ENCODE data around the gene ZC3H13.

The ZC3H13 gene

GRCh38 chr13:46052319-46053161, at the start of gene ZC3H13:
ZC3H13 (minus strand) TSS chr13:46052746; CDS start chr13:46045507, 7,239 bp downstream.
- POLR2A ChIA-PET = no interaction called here
- H3K4me3 ChIP-seq (ENCODE audit: low read depth, low read length) = peak within 1 kb of the TSS; percentile 78
- peak; percentile 25 for TF ChIP-seq CTCF (IDR thresholded peaks at IDR 0.05; ENCODE audit: insufficient read depth, low read length, missing control alignments)
- CTCF ChIA-PET = interaction anchor here (0.7 to 1.4 kb wide), 3 partner anchors 74 to 472 kb away, joined by 3 read pairs; no protein-coding TSS in a partner anchor
- DNase-seq (ENCODE audit: low read depth, low spot score) = peak; percentile 76

- no peak for TF ChIP-seq CTCF (IDR thresholded peaks at IDR 0.05; ENCODE audit: insufficient read depth, low read length, missing control alignments)
- CTCF ChIA-PET = interaction anchor here (1.1 kb wide), 1 partner anchor 24 kb away, joined by 5 read pairs; no protein-coding TSS in a partner anchor
- H3K4me3 ChIP-seq (ENCODE audit: low read depth, low read length) = no peak overlapping the region
- no peak for DNase-seq (ENCODE audit: low read depth, low spot score)
- POLR2A ChIA-PET = no interaction called here
Observed at GRCh38 chr13:46102255-46102605, 49.7 kb upstream of the ZC3H13 start.

GRCh38 chr13:46101484-46102254, 49.1 kb upstream of the ZC3H13 start:
- no peak for DNase-seq (ENCODE audit: low read depth, low spot score)
- CTCF ChIA-PET = no interaction called here
- no peak overlapping the region for H3K4me3 ChIP-seq (ENCODE audit: low read depth, low read length)
- TF ChIP-seq CTCF (IDR thresholded peaks at IDR 0.05; ENCODE audit: insufficient read depth, low read length, missing control alignments) = no peak
- POLR2A ChIA-PET = no interaction called here

- no peak for DNase-seq (ENCODE audit: low read depth, low spot score)
- H3K4me3 ChIP-seq (ENCODE audit: low read depth, low read length) = no peak overlapping the region
- ChIA-PET POLR2A (no interaction called here), CTCF (no interaction called here)
- no peak for TF ChIP-seq CTCF (IDR thresholded peaks at IDR 0.05; ENCODE audit: insufficient read depth, low read length, missing control alignments)
Observed at GRCh38 chr13:46101002-46101401, 48.5 kb upstream of the ZC3H13 start.

- DNase-seq (ENCODE audit: low read depth, low spot score) = no peak
- ChIA-PET CTCF (interaction anchor here (2.6 kb wide), 1 partner anchor 26 kb away, joined by 10 read pairs; no protein-coding TSS in a partner anchor), POLR2A (no interaction called here)
- TF ChIP-seq CTCF (IDR thresholded peaks at IDR 0.05; ENCODE audit: insufficient read depth, low read length, missing control alignments) = no peak
- no peak overlapping the region for H3K4me3 ChIP-seq (ENCODE audit: low read depth, low read length)
Observed at GRCh38 chr13:46100191-46100815, 47.8 kb upstream of the ZC3H13 start.

- TF ChIP-seq CTCF (IDR thresholded peaks at IDR 0.05; ENCODE audit: insufficient read depth, low read length, missing control alignments) = no peak
- no peak for DNase-seq (ENCODE audit: low read depth, low spot score)
- POLR2A ChIA-PET = no interaction called here
- no peak overlapping the region for H3K4me3 ChIP-seq (ENCODE audit: low read depth, low read length)
- CTCF ChIA-PET = no interaction called here
Observed at GRCh38 chr13:46097663-46098062, 45.1 kb upstream of the ZC3H13 start.
